Peyer's patch (tissue), 4 donors: Measurements from ENCODE around the gene BIRC7. TPM values are rescaled to one million over a fixed set of nuclear protein-coding genes. Genes with fewer than 3 reads are reported as not detected.

Experiments
- DNase-seq, 3 donors: peaks; one replicate each; pipeline ENCODE4 v3.0.0-alpha.2; 2017 to 2019
- H3K27ac ChIP-seq, 4 donors: fragments of 200-600 bp; sonication (generic); one replicate each; pipeline ENCODE4 v1.5.1; 2016 to 2019
- H3K27me3 ChIP-seq, 2 donors: fragments of 200-600 bp; sonication (generic); one replicate each; pipeline ENCODE4 v1.5.1; 2019
- H3K36me3 ChIP-seq, 3 donors: fragments of 200-600 bp; sonication (generic); one replicate each; pipeline ENCODE4 v1.5.1; 2016 to 2019
- H3K4me1 ChIP-seq, 4 donors: fragments of 200-600 bp; sonication (generic); one replicate each; pipeline ENCODE4 v1.5.1; 2016 to 2019
- H3K4me3 ChIP-seq, 4 donors: fragments of 200-600 bp; sonication (generic); 1 replicate in 3 of 4; 2 replicates in 1 of 4; pipeline ENCODE4 v1.5.1; 2016 to 2019; ENCODE audit warnings: mild to moderate bottlenecking in 1 of 4
- H3K9me3 ChIP-seq, 4 donors: fragments of 200-600 bp; sonication (generic); one replicate each; pipeline ENCODE4 v1.5.1; 2016 to 2019; ENCODE audit warnings: mild to moderate bottlenecking in 1 of 4
- POLR2A ChIP-seq, 2 donors: fragments of 450-650 bp; IDR thresholded peaks; one replicate each; pipeline ENCODE4 v1.5.1; 2017; ENCODE audit warnings: antibody characterized with exemption in 2 of 2, mild to moderate bottlenecking in 2 of 2, moderate library complexity in 2 of 2
- total RNA-seq, 4 donors: library from RNA; depleted of rRNA; stranded (reverse); fragments of >200 nt; gene quantifications; one replicate each; pipeline ENCODE4 v1.1.0, GENCODE V29; 2016
- TF ChIP-seq, protein P1 (sequence below), 6 experiments: fragments of 450-650 bp in 4 of 6; fragments of 200-600 bp in 2 of 6; sonication (generic) in 1 of 6; IDR thresholded peaks; one replicate each; pipeline ENCODE4 v1.5.1; 2017 to 2019; ENCODE audit warnings: antibody characterized with exemption in 6 of 6, mild to moderate bottlenecking in 3 of 6, moderate library complexity in 1 of 6

The BIRC7 gene
- total RNA-seq, 4 donors from 2014 or later, result not detected

DNA sequence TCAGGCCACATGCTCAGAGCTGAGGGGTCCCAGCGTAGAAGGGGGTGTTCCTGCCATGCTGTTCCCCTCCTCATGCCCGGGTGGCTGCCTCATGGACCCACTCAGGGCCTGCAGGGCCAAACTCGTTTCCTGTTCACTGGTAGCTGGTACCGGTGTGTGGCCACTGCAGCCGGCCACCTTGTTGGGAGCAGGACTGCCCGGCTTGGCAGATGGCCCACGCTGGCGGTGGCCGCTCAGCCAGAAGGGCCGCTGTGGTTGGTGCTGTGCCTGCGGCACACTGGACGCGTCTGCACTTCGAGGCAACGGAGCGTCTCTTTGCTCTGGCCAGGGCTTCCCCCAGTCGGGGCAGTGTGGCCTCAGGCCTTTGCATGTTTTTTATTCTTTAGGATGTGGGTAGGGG, 47.2 kb downstream of the BIRC7 start:
- peaks cover 0 to 91% (median 0%) of the 10 kb centered on the region in 3 donors for H3K36me3 ChIP-seq
- H3K27ac ChIP-seq, result no peak overlapping the region
- H3K27me3 ChIP-seq, result no peaks in the 10 kb centered on the region
- no peaks in the 10 kb centered on the region for H3K4me1 ChIP-seq
- no peak for DNase-seq
- H3K9me3 ChIP-seq, result no peaks in the 10 kb centered on the region
- no peak overlapping the region for H3K4me3 ChIP-seq
- no peak for TF ChIP-seq POLR2A (IDR thresholded peaks at IDR 0.05)
- TF ChIP-seq, protein P1, sequence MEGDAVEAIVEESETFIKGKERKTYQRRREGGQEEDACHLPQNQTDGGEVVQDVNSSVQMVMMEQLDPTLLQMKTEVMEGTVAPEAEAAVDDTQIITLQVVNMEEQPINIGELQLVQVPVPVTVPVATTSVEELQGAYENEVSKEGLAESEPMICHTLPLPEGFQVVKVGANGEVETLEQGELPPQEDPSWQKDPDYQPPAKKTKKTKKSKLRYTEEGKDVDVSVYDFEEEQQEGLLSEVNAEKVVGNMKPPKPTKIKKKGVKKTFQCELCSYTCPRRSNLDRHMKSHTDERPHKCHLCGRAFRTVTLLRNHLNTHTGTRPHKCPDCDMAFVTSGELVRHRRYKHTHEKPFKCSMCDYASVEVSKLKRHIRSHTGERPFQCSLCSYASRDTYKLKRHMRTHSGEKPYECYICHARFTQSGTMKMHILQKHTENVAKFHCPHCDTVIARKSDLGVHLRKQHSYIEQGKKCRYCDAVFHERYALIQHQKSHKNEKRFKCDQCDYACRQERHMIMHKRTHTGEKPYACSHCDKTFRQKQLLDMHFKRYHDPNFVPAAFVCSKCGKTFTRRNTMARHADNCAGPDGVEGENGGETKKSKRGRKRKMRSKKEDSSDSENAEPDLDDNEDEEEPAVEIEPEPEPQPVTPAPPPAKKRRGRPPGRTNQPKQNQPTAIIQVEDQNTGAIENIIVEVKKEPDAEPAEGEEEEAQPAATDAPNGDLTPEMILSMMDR (IDR thresholded peaks at IDR 0.05), result no peak

DNA sequence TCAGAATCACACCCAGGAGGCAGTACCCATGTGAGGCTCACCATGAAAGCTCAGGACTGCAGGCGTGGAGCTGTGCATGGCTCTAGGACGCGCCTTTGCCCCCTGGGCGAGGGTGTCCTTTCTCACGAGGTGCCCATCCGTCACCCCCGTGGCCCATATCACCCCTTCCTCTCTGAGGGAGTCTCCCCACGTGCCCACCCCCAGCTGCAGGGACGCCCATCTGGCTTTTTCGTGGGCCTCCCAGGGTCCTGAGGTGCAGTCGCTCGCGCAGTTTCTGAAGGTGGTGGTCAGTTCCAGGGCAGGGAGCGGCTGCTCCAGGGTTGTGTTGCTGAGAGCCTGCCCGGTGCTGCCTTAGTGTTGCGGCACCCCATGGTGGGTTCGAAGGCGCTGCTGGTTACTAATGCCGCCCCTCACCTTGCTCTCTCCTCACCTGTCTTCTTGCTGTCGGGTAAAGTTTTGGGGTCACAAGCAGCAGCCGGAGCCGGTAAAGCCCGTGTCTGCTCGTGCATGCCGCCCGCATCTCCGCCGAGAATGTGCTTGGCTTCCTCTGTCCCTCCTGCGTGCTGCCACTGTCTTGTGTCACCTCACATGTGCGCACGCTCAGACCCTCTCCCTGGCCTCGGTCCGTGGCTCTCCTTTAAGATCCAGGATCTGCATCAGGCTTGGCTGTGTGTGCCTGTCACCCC, 47.8 kb downstream of the BIRC7 start:
- TF ChIP-seq, protein P1 (IDR thresholded peaks at IDR 0.05), result no peak
- TF ChIP-seq POLR2A (IDR thresholded peaks at IDR 0.05), result no peak
- H3K4me3 ChIP-seq, result no peak overlapping the region
- DNase-seq, result no peak
- no peaks in the 10 kb centered on the region for H3K27me3 ChIP-seq
- no peak overlapping the region for H3K27ac ChIP-seq
- H3K9me3 ChIP-seq, result no peaks in the 10 kb centered on the region
- H3K36me3 ChIP-seq, result peaks cover 0 to 91% (median 0%) of the 10 kb centered on the region in 3 donors
- H3K4me1 ChIP-seq, result no peaks in the 10 kb centered on the region

DNA sequence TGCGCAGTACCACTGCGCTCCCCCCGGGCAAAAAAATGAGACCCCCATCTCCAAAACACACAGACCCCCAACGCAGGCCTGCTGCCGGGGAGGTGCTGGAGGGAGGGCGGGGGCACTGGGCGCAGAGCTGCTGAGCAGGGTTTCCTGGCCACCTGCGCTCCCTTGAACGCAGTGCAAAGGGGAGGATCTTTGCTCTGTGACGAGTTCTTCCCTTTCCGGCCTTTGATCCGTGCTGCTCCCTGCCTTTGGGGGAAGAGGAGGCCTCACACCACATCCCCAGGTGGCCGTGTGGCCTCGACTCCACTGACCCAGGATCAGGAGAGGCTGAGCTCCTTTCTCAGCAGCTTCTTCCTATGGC, 48.4 kb downstream of the BIRC7 start:
- Histone ChIP-seq H3K27ac (peak overlapping the region in 1 of 4 donors; percentile 31), H3K36me3 (peaks cover 0 to 90% (median 0%) of the 10 kb centered on the region in 3 donors)
- no peak for DNase-seq

DNA sequence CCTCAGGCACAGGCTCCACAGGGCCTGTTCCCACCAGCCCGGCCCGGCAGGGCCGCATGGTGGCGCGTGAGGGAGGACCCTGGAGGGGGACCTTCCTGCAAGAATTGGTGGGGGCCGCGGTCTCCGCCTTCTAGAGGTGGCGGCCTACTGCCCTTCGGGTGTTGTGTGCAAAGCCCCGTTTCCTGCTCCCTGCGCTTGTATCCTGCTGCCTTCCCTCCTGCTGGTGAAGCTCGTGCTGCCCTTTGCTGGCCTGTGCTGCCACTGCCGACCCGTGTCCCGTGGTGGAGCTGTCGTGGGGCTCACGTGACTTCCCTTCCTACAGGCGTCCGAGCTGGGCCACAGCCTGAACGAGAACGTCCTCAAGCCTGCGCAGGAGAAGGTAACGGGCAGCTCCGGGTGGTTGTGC, 48.8 kb downstream of the BIRC7 start:
- Histone ChIP-seq H3K36me3 (peaks cover 0 to 85% (median 0%) of the 10 kb centered on the region in 3 donors), H3K4me1 (no peaks in the 10 kb centered on the region), H3K4me3 (peak overlapping the region in 1 of 4 donors; percentile 10), H3K27me3 (no peaks in the 10 kb centered on the region), H3K9me3 (no peaks in the 10 kb centered on the region), H3K27ac (peak overlapping the region in 1 of 4 donors; percentile 31)
- TF ChIP-seq, protein P1 (IDR thresholded peaks at IDR 0.05), result no peak
- TF ChIP-seq POLR2A (IDR thresholded peaks at IDR 0.05), result no peak
- DNase-seq, result no peak

More for the DNA sequence above, 48.4 kb downstream of the BIRC7 start:
- Histone ChIP-seq H3K4me1 (no peaks in the 10 kb centered on the region), H3K9me3 (no peaks in the 10 kb centered on the region), H3K4me3 (peak overlapping the region in 1 of 4 donors; percentile 10), H3K27me3 (no peaks in the 10 kb centered on the region)
- TF ChIP-seq POLR2A (IDR thresholded peaks at IDR 0.05), result no peak
- TF ChIP-seq, protein P1 (IDR thresholded peaks at IDR 0.05), result no peak

DNA sequence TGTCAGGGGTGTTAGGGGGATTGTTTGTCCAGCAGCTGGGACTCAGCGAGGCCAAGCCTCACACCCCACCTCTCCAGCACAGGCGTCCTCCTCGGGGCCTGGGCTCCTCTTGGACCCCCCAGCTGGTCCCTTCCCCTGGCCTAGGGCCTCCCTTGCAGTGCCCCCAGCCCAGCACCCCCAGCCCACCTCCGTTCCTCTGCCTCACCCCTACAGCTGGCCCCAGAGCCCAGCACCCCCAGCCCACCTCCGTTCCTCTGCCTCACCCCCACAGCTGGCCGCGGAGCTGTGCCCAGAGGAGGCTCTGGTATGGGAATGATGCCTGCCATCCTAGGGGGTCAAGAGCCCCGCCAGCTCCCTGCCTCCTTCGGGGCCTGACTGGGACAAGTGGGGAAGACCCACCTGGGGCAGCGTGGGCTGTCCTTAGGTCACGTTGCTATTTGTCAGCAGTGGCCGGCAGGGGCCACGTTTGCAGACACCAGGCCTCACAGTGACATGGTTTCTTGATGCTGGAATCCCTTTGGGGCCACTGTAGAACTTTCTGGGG, 49.3 kb downstream of the BIRC7 start:
- Histone ChIP-seq H3K4me1 (no peaks in the 10 kb centered on the region), H3K27me3 (no peaks in the 10 kb centered on the region), H3K27ac (no peak overlapping the region), H3K36me3 (peaks cover 0 to 80% (median 0%) of the 10 kb centered on the region in 3 donors), H3K4me3 (no peak overlapping the region), H3K9me3 (no peaks in the 10 kb centered on the region)
- TF ChIP-seq POLR2A (IDR thresholded peaks at IDR 0.05), result no peak
- TF ChIP-seq, protein P1 (IDR thresholded peaks at IDR 0.05), result no peak
- no peak for DNase-seq
